ENCODE results near the gene FRMD4B.

GRCh38 chr3:69248436-69248835, 137.5 kb downstream of the FRMD4B start:
- TF ChIP-seq CTCF (IDR thresholded peaks at IDR 0.05) = no peak
- TF ChIP-seq POLR2A (IDR thresholded peaks at IDR 0.05) = no peak

Data from vagina (tissue), 2 donors.